H1 (cell line): ENCODE measurements around the gene ADAMTS14. TPM values are rescaled to one million over a fixed set of nuclear protein-coding genes. Genes with fewer than 3 reads are reported as not detected.

Source experiments
- CTCF ChIA-PET: fragments of 300-600 bp; sonication (Branson Sonifier 250); formaldehyde crosslinking; loops from one replicate; lab custom pipeline; 2021; ENCODE audit not compliant: partially characterized antibody; lab: Charles Lee
- POLR2A ChIA-PET: fragments of 300-600 bp; sonication (Branson Sonifier 250); formaldehyde crosslinking; loops from one replicate; lab custom pipeline; 2021; ENCODE audit warnings: inconsistent platforms; ENCODE audit not compliant: partially characterized antibody; lab: Charles Lee
- DNase-seq, 2 experiments: peaks; one replicate each; pipeline versions ENCODE4 v3.0.0 to v3.0.0-alpha.2; 2010 to 2022; ENCODE audit warnings: low spot score in 2 of 2, low read depth in 1 of 2, mixed read lengths in 1 of 2
- FAIRE-seq: peaks from 2 replicates; lab custom pipeline; 2011; peaks lifted over from hg19 to GRCh38; lab: Jason Lieb, UNC
- H2AFZ ChIP-seq: 2 replicates; pipeline ENCODE4 v1.8.1; 2012; ENCODE audit warnings: low read length, inconsistent platforms
- H2AK5ac ChIP-seq: 2 replicates; pipeline ENCODE4 v1.6.1; 2013; ENCODE audit warnings: low read depth, low read length
- H2BK120ac ChIP-seq: replicated peaks from 2 replicates; pipeline ENCODE3; 2013; ENCODE audit warnings: low read depth, low read length, inconsistent platforms
- H2BK12ac ChIP-seq: 2 replicates; pipeline ENCODE4 v1.6.1; 2013; ENCODE audit warnings: low read depth, low read length
- H2BK15ac ChIP-seq: 2 replicates; pipeline ENCODE4 v1.6.1; 2013; ENCODE audit warnings: low read length
- H2BK20ac ChIP-seq: 2 replicates; pipeline ENCODE4 v1.6.1; 2013; ENCODE audit warnings: low read length
- H2BK5ac ChIP-seq: 2 replicates; pipeline ENCODE4 v1.6.1; 2013; ENCODE audit warnings: low read depth, low read length
- H3K14ac ChIP-seq: 2 replicates; pipeline ENCODE4 v1.6.1; 2013; ENCODE audit warnings: inconsistent platforms; ENCODE audit not compliant: insufficient read length
- H3K18ac ChIP-seq: 2 replicates; pipeline ENCODE4 v1.6.1; 2013; ENCODE audit warnings: low read length; ENCODE audit errors: extremely low read depth
- H3K23ac ChIP-seq: 2 replicates; pipeline ENCODE4 v1.6.1; 2013; ENCODE audit warnings: inconsistent platforms; ENCODE audit not compliant: insufficient read length
- H3K23me2 ChIP-seq: 2 replicates; pipeline ENCODE4 v1.6.1; 2013; ENCODE audit warnings: low read depth, low read length
- H3K27ac ChIP-seq: 2 replicates; pipeline ENCODE4 v1.6.1; 2011; ENCODE audit warnings: low read depth, low read length, inconsistent platforms
- H3K27me3 ChIP-seq, 4 experiments: replicated peaks in 1 of 4; 1 replicate in 1 of 4; 2 replicates in 3 of 4; pipeline versions ENCODE4 v1.6.1 to v1.8.1; 2011 to 2013; ENCODE audit warnings: low read length in 3 of 4, mild to moderate bottlenecking in 3 of 4, inconsistent platforms in 2 of 4, mixed read lengths in 2 of 4, moderate library complexity in 1 of 4; ENCODE audit not compliant: control insufficient read depth in 3 of 4, insufficient read depth in 3 of 4; ENCODE audit errors: extremely low read depth in 1 of 4
- H3K36me3 ChIP-seq, 4 experiments: 2 replicates each; pipeline versions ENCODE4 v1.6.1 to v1.8.1; 2011 to 2013; ENCODE audit warnings: mild to moderate bottlenecking in 4 of 4, low read length in 3 of 4, moderate library complexity in 2 of 4, control low read depth in 1 of 4, inconsistent platforms in 1 of 4; ENCODE audit not compliant: insufficient read depth in 4 of 4, control insufficient read depth in 2 of 4
- H3K4ac ChIP-seq: replicated peaks from 2 replicates; pipeline ENCODE3; 2013; ENCODE audit warnings: low read length, low read depth, mixed read lengths, inconsistent platforms; ENCODE audit not compliant: insufficient read length
- H3K4me1 ChIP-seq, 4 experiments: replicated peaks in 1 of 4; 1 replicate in 1 of 4; 2 replicates in 3 of 4; pipeline versions ENCODE4 v1.6.1 to v1.8.1; 2011 to 2013; ENCODE audit warnings: low read length in 3 of 4, inconsistent platforms in 2 of 4, mixed read lengths in 1 of 4; ENCODE audit not compliant: insufficient read depth in 4 of 4, control insufficient read depth in 3 of 4
- H3K4me2 ChIP-seq, 2 experiments: 2 replicates each; pipeline versions ENCODE4 v1.6.1 to v1.8.1; 2011 to 2013; ENCODE audit warnings: low read depth in 2 of 2, low read length in 2 of 2, control low read depth in 1 of 2, inconsistent platforms in 1 of 2, mild to moderate bottlenecking in 1 of 2; ENCODE audit not compliant: insufficient read depth in 1 of 2
- H3K4me3 ChIP-seq, 4 experiments: fragments of 200-600, 300-600 bp in 1 of 4; sonication (generic), shearing (Covaris generic), sonication (Bioruptor Twin) in 1 of 4; 2 replicates each; pipeline versions ENCODE4 v1.5.1 to v1.8.1; 2011 to 2016; ENCODE audit warnings: low read length in 4 of 4, low read depth in 3 of 4, control low read depth in 2 of 4, inconsistent platforms in 2 of 4, mild to moderate bottlenecking in 2 of 4, mixed read lengths in 1 of 4, moderate library complexity in 1 of 4; ENCODE audit not compliant: insufficient read depth in 2 of 4; ENCODE audit errors: extremely low read depth in 1 of 4
- H3K56ac ChIP-seq: replicated peaks from 2 replicates; pipeline ENCODE3; 2013; ENCODE audit warnings: low read depth, mild to moderate bottlenecking, mixed read lengths, low read length, inconsistent platforms; ENCODE audit not compliant: insufficient read length
- H3K79me1 ChIP-seq: 2 replicates; pipeline ENCODE4 v1.6.1; 2013; ENCODE audit warnings: low read depth, low read length, control low read depth
- H3K79me2 ChIP-seq, 2 experiments: 2 replicates each; pipeline versions ENCODE4 v1.6.1 to v1.8.1; 2012 to 2013; ENCODE audit warnings: low read length in 2 of 2, mild to moderate bottlenecking in 2 of 2, inconsistent platforms in 1 of 2; ENCODE audit not compliant: insufficient read depth in 2 of 2, control insufficient read depth in 1 of 2
- H3K9ac ChIP-seq, 4 experiments: replicated peaks in 1 of 4; 1 replicate in 1 of 4; 2 replicates in 3 of 4; pipeline versions ENCODE4 v1.6.1 to v1.8.1; 2011 to 2013; ENCODE audit warnings: low read depth in 3 of 4, low read length in 3 of 4, control low read depth in 2 of 4, mild to moderate bottlenecking in 2 of 4, moderate library complexity in 2 of 4, inconsistent platforms in 1 of 4; ENCODE audit errors: extremely low read depth in 1 of 4
- H3K9me3 ChIP-seq, 2 experiments: 2 replicates each; pipeline versions ENCODE4 v1.6.1 to v1.8.1; 2012 to 2013; ENCODE audit warnings: mild to moderate bottlenecking in 2 of 2, moderate library complexity in 2 of 2, control low read depth in 1 of 2, inconsistent platforms in 1 of 2, low read depth in 1 of 2, low read length in 1 of 2, mixed read lengths in 1 of 2; ENCODE audit not compliant: insufficient read depth in 2 of 2
- H4K20me1 ChIP-seq, 2 experiments: replicated peaks in 1 of 2; 2 replicates each; pipeline versions ENCODE3 to v1.8.1; 2011 to 2013; ENCODE audit warnings: inconsistent platforms in 2 of 2, low read length in 2 of 2, mild to moderate bottlenecking in 1 of 2; ENCODE audit not compliant: insufficient read depth in 2 of 2, control insufficient read depth in 1 of 2
- H4K5ac ChIP-seq: 2 replicates; pipeline ENCODE4 v1.6.1; 2013; ENCODE audit warnings: low read length, low read depth, mixed read lengths, inconsistent platforms; ENCODE audit not compliant: insufficient read length
- H4K8ac ChIP-seq: 2 replicates; pipeline ENCODE4 v1.8.0; 2013; ENCODE audit warnings: mild to moderate bottlenecking, moderate library complexity, low read length, inconsistent platforms; ENCODE audit not compliant: insufficient read depth; ENCODE audit errors: extremely low read depth
- H4K91ac ChIP-seq: replicated peaks from 2 replicates; pipeline ENCODE3; 2013; ENCODE audit warnings: low read length, mixed read lengths, inconsistent platforms; ENCODE audit not compliant: insufficient read length
- ASH2L ChIP-seq: fragments of 200-600, 300-600 bp; sonication (generic); IDR thresholded peaks from one replicate; pipeline ENCODE4 v1.7.1; 2017; ENCODE audit warnings: low read length
- CBX5 ChIP-seq: fragments of 300-800, 300-1000 bp; sonication (generic); IDR thresholded peaks from 2 replicates; pipeline ENCODE4 v1.7.1; 2016; ENCODE audit warnings: antibody characterized with exemption, low read length, low read depth
- CBX8 ChIP-seq: fragments of 300-800, 300-1000 bp; sonication (generic); IDR thresholded peaks from 2 replicates; pipeline ENCODE4 v1.7.1; 2016; ENCODE audit warnings: low read depth, low read length, borderline replicate concordance
- CREB1 ChIP-seq: IDR thresholded peaks from 2 replicates; pipeline ENCODE4 v1.6.1; 2012; ENCODE audit warnings: inconsistent platforms
- HDAC2 ChIP-seq, 2 experiments: fragments of 300-600 bp in 1 of 2; sonication (generic) in 1 of 2; IDR thresholded peaks; 2 replicates each; pipeline ENCODE4 v1.6.1; 2011 to 2012; ENCODE audit warnings: low read depth in 2 of 2, low read length in 2 of 2, mild to moderate bottlenecking in 2 of 2, moderate library complexity in 2 of 2, borderline replicate concordance in 1 of 2, inconsistent platforms in 1 of 2
- JUN ChIP-seq: IDR thresholded peaks from 2 replicates; pipeline ENCODE4 v1.6.1; 2011; ENCODE audit warnings: low read depth, mild to moderate bottlenecking, improper control_type of control experiment, low read length
- KDM1A ChIP-seq: fragments of 200-600, 300-600 bp; sonication (generic); IDR thresholded peaks from 2 replicates; pipeline ENCODE4 v1.7.1; 2016; ENCODE audit warnings: mild to moderate bottlenecking, low read length, borderline replicate concordance
- NANOG ChIP-seq: IDR thresholded peaks from 2 replicates; pipeline ENCODE4 v1.6.1; 2011; ENCODE audit warnings: low read length, low read depth, mild to moderate bottlenecking, inconsistent platforms; ENCODE audit not compliant: insufficient read depth, poor library complexity, severe bottlenecking
- NRF1 ChIP-seq: IDR thresholded peaks from 2 replicates; pipeline ENCODE4 v1.6.1; 2011; ENCODE audit warnings: mild to moderate bottlenecking, low read depth, low read length, improper control_type of control experiment
- POLR2A ChIP-seq, 2 experiments: IDR thresholded peaks; 1 replicate in 1 of 2; 2 replicates in 1 of 2; pipeline ENCODE4 v1.6.1; 2011; ENCODE audit warnings: low read depth in 2 of 2, low read length in 2 of 2, mild to moderate bottlenecking in 2 of 2; ENCODE audit errors: control extremely low read depth in 1 of 2
- RAD21 ChIP-seq, 2 experiments: IDR thresholded peaks in 1 of 2; conservative IDR thresholded peaks in 1 of 2; 2 replicates each; pipeline ENCODE4 v1.6.1; 2011; ENCODE audit warnings: low read depth in 2 of 2, low read length in 2 of 2, improper control_type of control experiment in 1 of 2, inconsistent platforms in 1 of 2, mild to moderate bottlenecking in 1 of 2, moderate library complexity in 1 of 2
- RXRA ChIP-seq: IDR thresholded peaks from 2 replicates; pipeline ENCODE4 v1.6.1; 2011; ENCODE audit warnings: low read depth, mild to moderate bottlenecking, low read length, moderate library complexity; ENCODE audit not compliant: insufficient read depth
- SIX5 ChIP-seq: IDR thresholded peaks from 2 replicates; pipeline ENCODE4 v1.6.1; 2011; ENCODE audit warnings: mild to moderate bottlenecking, low read depth, low read length
- TEAD4 ChIP-seq: IDR thresholded peaks from 2 replicates; pipeline ENCODE4 v1.6.1; 2012; ENCODE audit warnings: low read depth, low read length, inconsistent platforms, mixed read lengths
- WGBS, 2 experiments: shearing (Covaris generic) in 1 of 2; methylation state at CpG; one replicate each; pipeline versions ENCODE4 v1.1.6 to v1.1.7; 2013 to 2015; ENCODE audit warnings: low lambda C conversion rate in 2 of 2, mixed read lengths in 2 of 2, inconsistent platforms in 1 of 2, low coverage in 1 of 2, missing lambda C conversion rate in 1 of 2; ENCODE audit not compliant: insufficient replicate concordance in 2 of 2, insufficient coverage in 1 of 2, insufficient read length in 1 of 2; ENCODE audit errors: extremely low coverage in 1 of 2, missing lambda C conversion rate in 1 of 2; 5-methylcytosine and 5-hydroxymethylcytosine counted together
- polyA plus RNA-seq, 7 experiments: library from polyadenylated mRNA; depleted of rRNA in 3 of 7; stranded (reverse) in 5 of 7; unstranded in 2 of 7; fragments of >200 nt in 5 of 7; fragments of 200-250 nt in 2 of 7; gene quantifications; 1 replicate in 5 of 7; 2 replicates in 1 of 7; 4 replicates in 1 of 7; pipeline versions ENCODE4 v1.2.1 to v1.2.3, GENCODE V29; 2011 to 2013; ENCODE audit warnings: missing spikeins in 2 of 7, mixed read lengths in 2 of 7
- total RNA-seq: library from RNA; stranded (reverse); fragmentation: NEBNext Ultra II Directional; extraction: Animal tissue kit (Norgen Biotek cat#: 25700); gene quantifications from 2 replicates; pipeline ENCODE4 v1.2.1, GENCODE V29; 2021

ADAMTS14 gene
- total and polyA plus RNA-seq, 2 of the 8 experiments (the other 6 are each of a cell fraction or from before 2014, with no cell fraction given), result 2.0 to 2.3 TPM

- Histone ChIP-seq H3K4ac (no peak overlapping the region), H2BK20ac (no peak overlapping the region), H3K23me2 (no peaks in the 10 kb centered on the region), H3K9me3 (no peaks in the 10 kb centered on the region), H2BK12ac (no peak overlapping the region), H3K36me3 (no peaks in the 10 kb centered on the region), H3K27ac (no peak overlapping the region), H2BK120ac (no peak overlapping the region), H4K8ac (no peak overlapping the region), H3K18ac (no peak overlapping the region), H2BK5ac (no peak overlapping the region), H3K56ac (no peak overlapping the region), H2AK5ac (no peak overlapping the region), H3K4me1 (peaks cover 0 to 4% (median 0%) of the 10 kb centered on the region in 4 experiments; a peak in 1 of 7 replicates), H3K27me3 (peaks cover 0 to 2% (median 0%) of the 10 kb centered on the region in 4 experiments; a peak in 1 of 7 replicates), H2AFZ (no peak overlapping the region), H3K4me2 (no peak overlapping the region), H4K20me1 (no peaks in the 10 kb centered on the region), H3K23ac (no peak overlapping the region), H3K4me3 (no peak overlapping the region), H2BK15ac (no peak overlapping the region), H3K9ac (no peak overlapping the region), H4K91ac (no peak overlapping the region), H3K79me2 (no peaks in the 10 kb centered on the region), H4K5ac (no peak overlapping the region), H3K79me1 (no peaks in the 10 kb centered on the region), H3K14ac (no peak overlapping the region)
- FAIRE-seq (no peak), DNase-seq (no peak)
- POLR2A ChIA-PET, result no interaction called here
- WGBS, 2 experiments, result 85% methylated on average over 6 of the region's 6 CpGs; no CpG with 5 or more reads in 1 of the 2 experiments
- CTCF ChIA-PET, result interaction anchor here (1.2 to 2.7 kb wide), 3 partner anchors 13 to 23 kb away, joined by 3 to 10 read pairs (median 5); no protein-coding TSS in a partner anchor
- TF ChIP-seq POLR2A (IDR thresholded peaks at IDR 0.05; ENCODE audit: control extremely low read depth in 1 of 2, low read depth in 2 of 2, low read length in 2 of 2) (no peak), HDAC2 (IDR thresholded peaks at IDR 0.05; ENCODE audit: borderline replicate concordance in 1 of 2, low read depth in 2 of 2, low read length in 2 of 2) (no peak), SIX5 (no peak), TEAD4 (no peak), CBX8 (no peak), ASH2L (no peak), CBX5 (no peak), JUN (no peak), RAD21 (IDR thresholded peaks at IDR 0.05 in 1 of 2, conservative IDR thresholded peaks at IDR 0.05 in 1 of 2; ENCODE audit: low read depth in 2 of 2, low read length in 2 of 2) (no peak), KDM1A (no peak), CREB1 (no peak), NRF1 (no peak), RXRA (no peak), NANOG (no peak)
Measured at GRCh38 chr10:70737250-70737649, 64.9 kb downstream of the ADAMTS14 start.
